RWPE2 (cell line): ENCODE measurements around the gene NID1.

Experiments used
- ATAC-seq: fragments of 200-7000 bp; cut with Tn5 transposase; 3 replicates; pipeline ENCODE4 v1.9.1; 2021; ENCODE audit warnings: low read depth
- DNase-seq: peaks from one replicate; pipeline ENCODE4 v3.0.0-alpha.2; 2020; ENCODE audit warnings: low spot score
- H3K27ac ChIP-seq: fragments of 450-650 bp; 2 replicates; pipeline ENCODE4 v1.5.1; 2017; ENCODE audit warnings: mild to moderate bottlenecking; ENCODE audit not compliant: poor library complexity, severe bottlenecking
- H3K27me3 ChIP-seq: fragments of 250-450 bp; sonication (Bioruptor Pico); 2 replicates; pipeline ENCODE4 v1.5.1; 2021; ENCODE audit warnings: mild to moderate bottlenecking, moderate library complexity; ENCODE audit not compliant: insufficient read depth, poor library complexity, severe bottlenecking
- H3K36me3 ChIP-seq: fragments of 250-450 bp; sonication (Bioruptor Pico); 2 replicates; pipeline ENCODE4 v1.5.1; 2020; ENCODE audit warnings: low read depth, mild to moderate bottlenecking, moderate library complexity
- H3K4me1 ChIP-seq: fragments of 250-450 bp; sonication (Bioruptor Pico); 2 replicates; pipeline ENCODE4 v1.5.1; 2021; ENCODE audit warnings: mild to moderate bottlenecking, moderate library complexity; ENCODE audit not compliant: insufficient read depth, poor library complexity, severe bottlenecking
- H3K4me3 ChIP-seq: fragments of 250-450 bp; sonication (Bioruptor Pico); 2 replicates; pipeline ENCODE4 v1.5.1; 2021; ENCODE audit warnings: mild to moderate bottlenecking, moderate library complexity; ENCODE audit not compliant: severe bottlenecking
- H3K9me3 ChIP-seq: fragments of 250-450 bp; sonication (Bioruptor Pico); 2 replicates; pipeline ENCODE4 v1.5.1; 2021; ENCODE audit warnings: mild to moderate bottlenecking, moderate library complexity; ENCODE audit not compliant: severe bottlenecking
- CTCF ChIP-seq: fragments of 450-650 bp; IDR thresholded peaks from one replicate; pipeline ENCODE4 v1.5.1; 2017; ENCODE audit warnings: mild to moderate bottlenecking, moderate library complexity; ENCODE audit not compliant: poor library complexity, severe bottlenecking

The NID1 gene

GRCh38 chr1:235954306-235955283 lies 110.3 kb downstream of the NID1 start:
- DNase-seq (no peak), ATAC-seq (no peak)
- Histone ChIP-seq H3K27me3 (no peaks in the 10 kb centered on the region), H3K27ac (no peak overlapping the region), H3K36me3 (no peaks in the 10 kb centered on the region), H3K4me1 (no peaks in the 10 kb centered on the region), H3K4me3 (no peak overlapping the region), H3K9me3 (no peaks in the 10 kb centered on the region)
- TF ChIP-seq CTCF, result no peak

- ATAC-seq (peak; percentile 46; the same call in 1 of the 3 replicates), DNase-seq (no peak)
- Histone ChIP-seq H3K4me1 (no peaks in the 10 kb centered on the region), H3K4me3 (no peak overlapping the region), H3K36me3 (no peaks in the 10 kb centered on the region), H3K27ac (no peak overlapping the region), H3K9me3 (no peaks in the 10 kb centered on the region), H3K27me3 (no peaks in the 10 kb centered on the region)
- TF ChIP-seq CTCF, result no peak
These were observed 111.1 kb downstream of the NID1 start for GRCh38 chr1:235953801-235954200.

GRCh38 chr1:235952950-235953615 lies 111.8 kb downstream of the NID1 start:
- Histone ChIP-seq H3K4me1 (no peaks in the 10 kb centered on the region), H3K9me3 (no peaks in the 10 kb centered on the region), H3K27me3 (no peaks in the 10 kb centered on the region), H3K27ac (no peak overlapping the region), H3K4me3 (no peak overlapping the region), H3K36me3 (no peaks in the 10 kb centered on the region)
- DNase-seq (no peak), ATAC-seq (no peak)
- no peak for TF ChIP-seq CTCF

- no peak for ATAC-seq
- Histone ChIP-seq H3K4me3 (no peak overlapping the region), H3K9me3 (no peaks in the 10 kb centered on the region), H3K4me1 (no peaks in the 10 kb centered on the region), H3K27me3 (no peaks in the 10 kb centered on the region), H3K27ac (no peak overlapping the region), H3K36me3 (no peaks in the 10 kb centered on the region)
- DNase-seq, result no peak
- TF ChIP-seq CTCF, result no peak
These were observed 113.2 kb downstream of the NID1 start for GRCh38 chr1:235951661-235952060.
